Stimulated activated CD8-positive, alpha-beta memory T cell treated with anti-CD3 and anti-CD28 coated beads, Interleukin-4, amount 100 ng/mL, for 24 hours (primary cell): ENCODE data around the gene B4GALT6.
A peak's percentile ranks its signal among the peaks of the same experiment; 100 is the strongest.

Source experiments
- DNase-seq: peaks from one replicate; pipeline ENCODE4 v3.0.0-alpha.2; 2020; ENCODE audit warnings: low read depth

B4GALT6 gene

GRCh38 chr18:31686986-31687928 is 2.9 kb upstream of the B4GALT6 start:
- DNase-seq, result no peak

GRCh38 chr18:31686572-31686971 is 2.2 kb upstream of the B4GALT6 start:
- DNase-seq, result no peak

GRCh38 chr18:31685097-31686082 is 1.0 kb upstream of the B4GALT6 start:
- DNase-seq, result peak; percentile 32

DNA sequence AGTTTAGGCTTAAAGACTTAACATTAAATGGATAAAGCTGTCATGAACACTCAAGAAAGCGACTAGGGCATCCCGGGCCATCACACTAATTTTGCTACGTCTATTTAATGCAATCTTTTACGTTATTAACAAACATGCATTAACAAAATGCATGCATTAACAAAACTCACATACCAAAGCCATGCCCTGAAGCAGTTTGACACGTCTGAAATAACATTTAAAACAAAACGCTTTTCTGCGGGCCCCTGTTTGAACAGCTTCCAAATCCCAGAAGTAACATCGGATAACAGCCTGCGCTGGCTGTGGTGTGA is 458 bp downstream of the B4GALT6 start:
- no peak for DNase-seq

- no peak for DNase-seq
Measured at GRCh38 chr18:31683106-31683505, 1.3 kb downstream of the B4GALT6 start.

- no peak for DNase-seq
Measured at GRCh38 chr18:31680831-31681568, 3.4 kb downstream of the B4GALT6 start.

DNA sequence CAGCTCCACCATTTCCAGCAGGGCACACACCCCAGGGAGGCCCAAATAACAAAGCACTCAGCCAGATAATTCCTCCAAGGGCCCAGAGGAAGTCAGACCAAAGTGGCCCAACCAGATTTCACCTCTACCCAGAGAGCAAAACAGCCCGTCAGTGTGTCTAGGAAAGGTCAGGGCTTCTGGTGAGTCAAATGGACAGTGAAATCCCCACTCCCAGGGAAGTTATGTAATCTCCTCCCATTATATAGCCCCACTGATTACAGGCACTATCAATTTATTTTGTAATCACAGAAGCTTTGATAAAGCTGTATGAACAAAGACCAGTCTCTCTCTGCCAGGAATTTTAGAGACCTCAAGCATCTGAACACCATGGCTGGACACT is 4.0 kb downstream of the B4GALT6 start:
- DNase-seq, result no peak

GRCh38 chr18:31679791-31680432 is 4.5 kb downstream of the B4GALT6 start:
- no peak for DNase-seq

DNA sequence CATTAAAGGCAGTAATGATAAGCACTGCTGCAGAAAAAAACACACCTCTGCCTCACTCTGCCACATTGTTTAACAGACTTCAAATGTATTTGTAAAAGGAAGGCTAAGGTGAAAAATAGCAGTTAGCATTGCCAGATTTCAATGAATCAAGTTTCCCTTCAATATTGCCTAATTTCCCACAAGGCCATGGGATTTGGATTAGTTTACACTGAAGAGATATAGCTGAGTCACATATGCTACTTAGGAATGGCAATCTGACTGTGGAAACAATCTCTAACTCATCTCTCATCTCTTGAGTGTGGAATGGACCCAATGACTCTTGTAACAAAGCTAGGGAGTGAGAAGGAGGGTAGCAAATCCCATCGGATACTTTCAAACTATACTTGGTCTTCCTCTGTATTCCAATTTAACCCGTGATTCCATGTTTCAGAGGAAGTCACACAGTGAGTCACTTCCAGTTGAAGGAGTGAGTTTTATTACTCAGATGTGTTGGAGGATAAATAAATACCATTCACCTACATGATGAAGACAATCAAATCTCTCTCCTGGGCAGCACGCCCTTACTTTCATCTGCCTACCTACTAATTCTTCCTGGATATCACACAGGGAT is 5.1 kb downstream of the B4GALT6 start:
- no peak for DNase-seq

- no peak for DNase-seq
Measured at GRCh38 chr18:31678425-31678824, 6.0 kb downstream of the B4GALT6 start.

- no peak for DNase-seq
Measured at GRCh38 chr18:31677592-31677991, 6.8 kb downstream of the B4GALT6 start.

- no peak for DNase-seq
Measured at GRCh38 chr18:31675404-31675803, 9.0 kb downstream of the B4GALT6 start.

DNA sequence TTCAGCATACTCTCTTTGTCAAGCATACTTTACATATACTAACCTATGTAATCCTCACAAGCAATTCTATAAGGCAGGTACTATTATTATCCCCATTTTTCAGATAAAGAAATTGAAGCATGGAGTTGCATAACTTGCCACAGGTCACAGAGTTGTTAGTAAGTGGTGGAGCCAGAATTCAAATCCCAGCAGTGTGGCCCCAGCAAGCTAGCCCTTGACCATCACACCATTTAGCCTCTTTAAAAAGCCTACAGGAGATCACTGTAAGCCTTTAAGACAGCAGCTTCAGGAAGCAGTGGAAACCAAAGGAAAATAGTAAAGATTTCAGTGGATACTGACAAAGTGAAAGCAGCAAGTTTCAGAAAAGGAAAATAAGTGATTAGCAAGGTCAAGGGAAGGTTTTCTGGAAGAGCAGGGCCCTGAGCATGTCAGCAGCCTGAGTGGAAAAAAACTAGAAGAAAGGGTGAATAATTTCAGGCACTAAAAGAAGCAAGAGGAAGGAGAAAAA is 11.7 kb downstream of the B4GALT6 start:
- no peak for DNase-seq

GRCh38 chr18:31671951-31672350 is 12.4 kb downstream of the B4GALT6 start:
- DNase-seq, result no peak

- no peak for DNase-seq
Measured at GRCh38 chr18:31669541-31669940, 14.8 kb downstream of the B4GALT6 start.

DNA sequence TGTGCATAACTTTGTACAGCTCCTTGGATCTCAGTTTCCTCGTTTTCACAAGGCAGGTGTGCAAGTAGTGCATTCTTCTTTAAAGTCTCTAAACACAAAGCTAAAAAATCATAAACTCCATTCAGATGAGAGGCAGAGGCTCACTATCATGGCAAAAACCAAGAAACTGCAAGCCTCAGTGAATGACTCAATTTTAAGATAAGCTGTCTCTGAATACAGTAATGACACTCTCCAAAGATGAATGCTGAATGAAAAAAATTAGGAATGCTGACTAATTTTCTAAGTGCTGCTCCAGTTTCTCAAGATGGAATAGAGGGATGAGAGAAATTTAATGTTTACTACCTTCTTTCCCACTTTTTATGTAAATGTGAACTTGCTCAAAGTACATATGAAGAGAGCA is 17.2 kb downstream of the B4GALT6 start:
- no peak for DNase-seq

DNA sequence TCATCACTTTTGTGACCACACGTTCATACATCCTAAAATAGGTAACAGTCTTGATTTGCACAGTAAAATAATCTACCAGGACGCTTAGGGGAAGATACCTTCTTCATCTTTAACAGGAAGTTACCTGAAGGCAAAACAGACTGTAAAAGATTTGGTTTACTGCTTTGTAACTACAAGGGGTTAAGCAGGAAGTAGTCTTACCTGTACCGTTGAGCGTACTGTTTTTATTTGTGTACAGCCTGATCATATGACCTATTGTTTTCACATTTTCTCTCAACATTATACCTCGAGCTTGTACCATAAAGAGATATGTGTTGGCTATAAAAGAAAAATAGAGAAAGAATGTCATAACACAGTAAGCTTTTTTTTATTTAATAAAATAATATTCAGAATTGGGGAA is 18.3 kb downstream of the B4GALT6 start:
- DNase-seq, result no peak

GRCh38 chr18:31664101-31664500 is 20.3 kb downstream of the B4GALT6 start:
- no peak for DNase-seq

DNA sequence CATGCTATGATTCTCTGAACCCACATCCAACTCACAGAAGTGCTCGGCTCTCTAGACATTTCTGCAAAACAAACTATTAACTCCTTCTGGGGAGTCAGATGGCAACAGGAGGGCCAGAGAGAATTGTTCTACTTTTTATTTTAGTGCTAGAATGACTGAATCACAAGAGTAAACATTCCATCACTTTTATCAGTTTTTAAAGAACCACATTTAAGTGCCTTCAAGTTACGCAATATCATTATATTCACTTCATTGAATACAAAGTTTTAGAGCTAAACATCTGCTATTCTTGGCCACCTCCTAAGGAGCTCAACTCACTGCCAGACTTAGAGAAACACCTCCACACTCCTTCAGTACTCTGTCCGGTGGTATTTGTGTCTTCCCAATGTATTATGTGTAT is 22.4 kb downstream of the B4GALT6 start:
- DNase-seq, result no peak

GRCh38 chr18:31660763-31661162 is 23.6 kb downstream of the B4GALT6 start:
- DNase-seq, result no peak

- DNase-seq, result no peak
Measured at GRCh38 chr18:31659576-31660177, 24.7 kb downstream of the B4GALT6 start.
